H1 (cell line): ENCODE results near the gene FBXL17. TPM values are rescaled to one million over a fixed set of nuclear protein-coding genes. Genes with fewer than 3 reads are reported as not detected.

Source experiments
- CTCF ChIA-PET: fragments of 300-600 bp; sonication (Branson Sonifier 250); formaldehyde crosslinking; loops from one replicate; lab custom pipeline; 2021; ENCODE audit not compliant: partially characterized antibody; lab: Charles Lee
- POLR2A ChIA-PET: fragments of 300-600 bp; sonication (Branson Sonifier 250); formaldehyde crosslinking; loops from one replicate; lab custom pipeline; 2021; ENCODE audit warnings: inconsistent platforms; ENCODE audit not compliant: partially characterized antibody; lab: Charles Lee
- DNase-seq, 2 experiments: peaks; one replicate each; pipeline versions ENCODE4 v3.0.0 to v3.0.0-alpha.2; 2010 to 2022; ENCODE audit warnings: low spot score in 2 of 2, low read depth in 1 of 2, mixed read lengths in 1 of 2
- FAIRE-seq: peaks from 2 replicates; lab custom pipeline; 2011; peaks lifted over from hg19 to GRCh38; lab: Jason Lieb, UNC
- H2AFZ ChIP-seq: 2 replicates; pipeline ENCODE4 v1.8.1; 2012; ENCODE audit warnings: low read length, inconsistent platforms
- H2AK5ac ChIP-seq: 2 replicates; pipeline ENCODE4 v1.6.1; 2013; ENCODE audit warnings: low read depth, low read length
- H2BK120ac ChIP-seq: replicated peaks from 2 replicates; pipeline ENCODE3; 2013; ENCODE audit warnings: low read depth, low read length, inconsistent platforms
- H2BK12ac ChIP-seq: 2 replicates; pipeline ENCODE4 v1.6.1; 2013; ENCODE audit warnings: low read depth, low read length
- H2BK15ac ChIP-seq: 2 replicates; pipeline ENCODE4 v1.6.1; 2013; ENCODE audit warnings: low read length
- H2BK20ac ChIP-seq: 2 replicates; pipeline ENCODE4 v1.6.1; 2013; ENCODE audit warnings: low read length
- H2BK5ac ChIP-seq: 2 replicates; pipeline ENCODE4 v1.6.1; 2013; ENCODE audit warnings: low read depth, low read length
- H3K14ac ChIP-seq: 2 replicates; pipeline ENCODE4 v1.6.1; 2013; ENCODE audit warnings: inconsistent platforms; ENCODE audit not compliant: insufficient read length
- H3K18ac ChIP-seq: 2 replicates; pipeline ENCODE4 v1.6.1; 2013; ENCODE audit warnings: low read length; ENCODE audit errors: extremely low read depth
- H3K23ac ChIP-seq: 2 replicates; pipeline ENCODE4 v1.6.1; 2013; ENCODE audit warnings: inconsistent platforms; ENCODE audit not compliant: insufficient read length
- H3K23me2 ChIP-seq: 2 replicates; pipeline ENCODE4 v1.6.1; 2013; ENCODE audit warnings: low read depth, low read length
- H3K27ac ChIP-seq: 2 replicates; pipeline ENCODE4 v1.6.1; 2011; ENCODE audit warnings: low read depth, low read length, inconsistent platforms
- H3K27me3 ChIP-seq, 4 experiments: replicated peaks in 1 of 4; 1 replicate in 1 of 4; 2 replicates in 3 of 4; pipeline versions ENCODE4 v1.6.1 to v1.8.1; 2011 to 2013; ENCODE audit warnings: low read length in 3 of 4, mild to moderate bottlenecking in 3 of 4, inconsistent platforms in 2 of 4, mixed read lengths in 2 of 4, moderate library complexity in 1 of 4; ENCODE audit not compliant: control insufficient read depth in 3 of 4, insufficient read depth in 3 of 4; ENCODE audit errors: extremely low read depth in 1 of 4
- H3K36me3 ChIP-seq, 4 experiments: 2 replicates each; pipeline versions ENCODE4 v1.6.1 to v1.8.1; 2011 to 2013; ENCODE audit warnings: mild to moderate bottlenecking in 4 of 4, low read length in 3 of 4, moderate library complexity in 2 of 4, control low read depth in 1 of 4, inconsistent platforms in 1 of 4; ENCODE audit not compliant: insufficient read depth in 4 of 4, control insufficient read depth in 2 of 4
- H3K4ac ChIP-seq: replicated peaks from 2 replicates; pipeline ENCODE3; 2013; ENCODE audit warnings: low read length, low read depth, mixed read lengths, inconsistent platforms; ENCODE audit not compliant: insufficient read length
- H3K4me1 ChIP-seq, 4 experiments: replicated peaks in 1 of 4; 1 replicate in 1 of 4; 2 replicates in 3 of 4; pipeline versions ENCODE4 v1.6.1 to v1.8.1; 2011 to 2013; ENCODE audit warnings: low read length in 3 of 4, inconsistent platforms in 2 of 4, mixed read lengths in 1 of 4; ENCODE audit not compliant: insufficient read depth in 4 of 4, control insufficient read depth in 3 of 4
- H3K4me2 ChIP-seq, 2 experiments: 2 replicates each; pipeline versions ENCODE4 v1.6.1 to v1.8.1; 2011 to 2013; ENCODE audit warnings: low read depth in 2 of 2, low read length in 2 of 2, control low read depth in 1 of 2, inconsistent platforms in 1 of 2, mild to moderate bottlenecking in 1 of 2; ENCODE audit not compliant: insufficient read depth in 1 of 2
- H3K4me3 ChIP-seq, 4 experiments: fragments of 200-600, 300-600 bp in 1 of 4; sonication (generic), shearing (Covaris generic), sonication (Bioruptor Twin) in 1 of 4; 2 replicates each; pipeline versions ENCODE4 v1.5.1 to v1.8.1; 2011 to 2016; ENCODE audit warnings: low read length in 4 of 4, low read depth in 3 of 4, control low read depth in 2 of 4, inconsistent platforms in 2 of 4, mild to moderate bottlenecking in 2 of 4, mixed read lengths in 1 of 4, moderate library complexity in 1 of 4; ENCODE audit not compliant: insufficient read depth in 2 of 4; ENCODE audit errors: extremely low read depth in 1 of 4
- H3K56ac ChIP-seq: replicated peaks from 2 replicates; pipeline ENCODE3; 2013; ENCODE audit warnings: low read depth, mild to moderate bottlenecking, mixed read lengths, low read length, inconsistent platforms; ENCODE audit not compliant: insufficient read length
- H3K79me1 ChIP-seq: 2 replicates; pipeline ENCODE4 v1.6.1; 2013; ENCODE audit warnings: low read depth, low read length, control low read depth
- H3K79me2 ChIP-seq, 2 experiments: 2 replicates each; pipeline versions ENCODE4 v1.6.1 to v1.8.1; 2012 to 2013; ENCODE audit warnings: low read length in 2 of 2, mild to moderate bottlenecking in 2 of 2, inconsistent platforms in 1 of 2; ENCODE audit not compliant: insufficient read depth in 2 of 2, control insufficient read depth in 1 of 2
- H3K9ac ChIP-seq, 4 experiments: replicated peaks in 1 of 4; 1 replicate in 1 of 4; 2 replicates in 3 of 4; pipeline versions ENCODE4 v1.6.1 to v1.8.1; 2011 to 2013; ENCODE audit warnings: low read depth in 3 of 4, low read length in 3 of 4, control low read depth in 2 of 4, mild to moderate bottlenecking in 2 of 4, moderate library complexity in 2 of 4, inconsistent platforms in 1 of 4; ENCODE audit errors: extremely low read depth in 1 of 4
- H3K9me3 ChIP-seq, 2 experiments: 2 replicates each; pipeline versions ENCODE4 v1.6.1 to v1.8.1; 2012 to 2013; ENCODE audit warnings: mild to moderate bottlenecking in 2 of 2, moderate library complexity in 2 of 2, control low read depth in 1 of 2, inconsistent platforms in 1 of 2, low read depth in 1 of 2, low read length in 1 of 2, mixed read lengths in 1 of 2; ENCODE audit not compliant: insufficient read depth in 2 of 2
- H4K20me1 ChIP-seq, 2 experiments: replicated peaks in 1 of 2; 2 replicates each; pipeline versions ENCODE3 to v1.8.1; 2011 to 2013; ENCODE audit warnings: inconsistent platforms in 2 of 2, low read length in 2 of 2, mild to moderate bottlenecking in 1 of 2; ENCODE audit not compliant: insufficient read depth in 2 of 2, control insufficient read depth in 1 of 2
- H4K5ac ChIP-seq: 2 replicates; pipeline ENCODE4 v1.6.1; 2013; ENCODE audit warnings: low read length, low read depth, mixed read lengths, inconsistent platforms; ENCODE audit not compliant: insufficient read length
- H4K8ac ChIP-seq: 2 replicates; pipeline ENCODE4 v1.8.0; 2013; ENCODE audit warnings: mild to moderate bottlenecking, moderate library complexity, low read length, inconsistent platforms; ENCODE audit not compliant: insufficient read depth; ENCODE audit errors: extremely low read depth
- H4K91ac ChIP-seq: replicated peaks from 2 replicates; pipeline ENCODE3; 2013; ENCODE audit warnings: low read length, mixed read lengths, inconsistent platforms; ENCODE audit not compliant: insufficient read length
- EGR1 ChIP-seq: IDR thresholded peaks from 2 replicates; pipeline ENCODE4 v1.6.1; 2011; ENCODE audit warnings: low read depth, low read length, borderline replicate concordance
- EZH2 ChIP-seq: fragments of 200-600 bp; sonication (generic); IDR thresholded peaks from 2 replicates; pipeline ENCODE4 v1.7.1; 2012; ENCODE audit warnings: low read depth, mild to moderate bottlenecking, moderate library complexity, low read length, inconsistent platforms; ENCODE audit not compliant: severe bottlenecking
- KDM1A ChIP-seq: fragments of 200-600, 300-600 bp; sonication (generic); IDR thresholded peaks from 2 replicates; pipeline ENCODE4 v1.7.1; 2016; ENCODE audit warnings: mild to moderate bottlenecking, low read length, borderline replicate concordance
- NANOG ChIP-seq: IDR thresholded peaks from 2 replicates; pipeline ENCODE4 v1.6.1; 2011; ENCODE audit warnings: low read length, low read depth, mild to moderate bottlenecking, inconsistent platforms; ENCODE audit not compliant: insufficient read depth, poor library complexity, severe bottlenecking
- POU5F1 ChIP-seq: IDR thresholded peaks from 2 replicates; pipeline ENCODE4 v1.6.1; 2011; ENCODE audit warnings: low read depth, mild to moderate bottlenecking, low read length, moderate library complexity
- SUZ12 ChIP-seq: fragments of 200-600 bp; sonication (generic); IDR thresholded peaks from 2 replicates; pipeline ENCODE4 v1.6.1; 2012; ENCODE audit warnings: mild to moderate bottlenecking, inconsistent platforms, low read length, moderate library complexity, mixed read lengths
- WGBS, 2 experiments: shearing (Covaris generic) in 1 of 2; methylation state at CpG; one replicate each; pipeline versions ENCODE4 v1.1.6 to v1.1.7; 2013 to 2015; ENCODE audit warnings: low lambda C conversion rate in 2 of 2, mixed read lengths in 2 of 2, inconsistent platforms in 1 of 2, low coverage in 1 of 2, missing lambda C conversion rate in 1 of 2; ENCODE audit not compliant: insufficient replicate concordance in 2 of 2, insufficient coverage in 1 of 2, insufficient read length in 1 of 2; ENCODE audit errors: extremely low coverage in 1 of 2, missing lambda C conversion rate in 1 of 2; 5-methylcytosine and 5-hydroxymethylcytosine counted together
- polyA plus RNA-seq, 7 experiments: library from polyadenylated mRNA; depleted of rRNA in 3 of 7; stranded (reverse) in 5 of 7; unstranded in 2 of 7; fragments of >200 nt in 5 of 7; fragments of 200-250 nt in 2 of 7; gene quantifications; 1 replicate in 5 of 7; 2 replicates in 1 of 7; 4 replicates in 1 of 7; pipeline versions ENCODE4 v1.2.1 to v1.2.3, GENCODE V29; 2011 to 2013; ENCODE audit warnings: missing spikeins in 2 of 7, mixed read lengths in 2 of 7
- total RNA-seq: library from RNA; stranded (reverse); fragmentation: NEBNext Ultra II Directional; extraction: Animal tissue kit (Norgen Biotek cat#: 25700); gene quantifications from 2 replicates; pipeline ENCODE4 v1.2.1, GENCODE V29; 2021

Gene FBXL17
- total and polyA plus RNA-seq, 2 of the 8 experiments (the other 6 are each of a cell fraction or from before 2014, with no cell fraction given) = 0.35 to 4.3 TPM

DNA sequence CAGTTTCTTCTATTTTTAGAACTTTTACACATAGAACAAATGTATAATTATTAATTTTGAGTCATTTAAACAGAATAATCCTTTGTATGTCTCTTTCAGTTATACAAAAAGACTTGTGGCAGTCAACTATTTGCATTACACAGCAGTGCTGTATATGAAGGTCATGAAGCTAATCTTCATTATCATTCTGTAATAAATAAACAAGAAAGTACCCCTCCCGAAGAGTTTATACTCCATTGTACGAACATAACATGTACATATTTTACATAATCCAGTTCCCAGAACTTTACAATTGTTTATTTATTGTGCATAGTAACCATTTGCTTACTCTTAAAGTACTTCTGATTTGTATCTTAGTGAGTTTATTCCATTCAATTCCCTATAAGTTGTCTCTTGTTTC lies 267.9 kb downstream of the FBXL17 start:
- WGBS, 2 experiments = 94% methylated on average over 2 of the region's 2 CpGs; no CpG with 5 or more reads in 1 of the 2 experiments
- Histone ChIP-seq H2BK20ac (no peak overlapping the region), H2BK120ac (no peak overlapping the region), H3K36me3 (no peaks in the 10 kb centered on the region), H4K8ac (no peak overlapping the region), H3K4me1 (peaks cover 0 to 2% (median 0%) of the 10 kb centered on the region in 4 experiments; a peak in 1 of 7 replicates), H4K91ac (no peak overlapping the region), H2AK5ac (no peak overlapping the region), H2BK5ac (no peak overlapping the region), H2BK15ac (no peak overlapping the region), H3K27me3 (no peaks in the 10 kb centered on the region), H3K9ac (no peak overlapping the region), H2BK12ac (no peak overlapping the region), H3K9me3 (peaks cover 0 to 5% of the 10 kb centered on the region in 2 experiments; a peak in 1 of 4 replicates), H3K14ac (no peak overlapping the region), H3K23me2 (no peaks in the 10 kb centered on the region), H3K27ac (no peak overlapping the region), H3K79me1 (no peaks in the 10 kb centered on the region), H3K4ac (no peak overlapping the region), H3K18ac (no peak overlapping the region), H3K23ac (no peak overlapping the region), H3K4me2 (no peak overlapping the region), H3K56ac (no peak overlapping the region), H4K20me1 (no peaks in the 10 kb centered on the region), H4K5ac (no peak overlapping the region), H2AFZ (no peak overlapping the region), H3K4me3 (no peak overlapping the region), H3K79me2 (no peaks in the 10 kb centered on the region)
- DNase-seq (no peak), FAIRE-seq (no peak)
- no peak for TF ChIP-seq KDM1A
- TF ChIP-seq EGR1 = no peak
- no peak for TF ChIP-seq EZH2
- no peak for TF ChIP-seq NANOG
- no peak for TF ChIP-seq POU5F1
- no peak for TF ChIP-seq SUZ12
- ChIA-PET CTCF (interaction anchor here (1.0 kb wide), 1 partner anchor 35 kb away, joined by 3 read pairs; no protein-coding TSS in a partner anchor), POLR2A (no interaction called here)
